ENCODE data around the gene CSH2. TPM values are rescaled to one million over a fixed set of nuclear protein-coding genes. Genes with fewer than 3 reads are reported as not detected.
"Not testable (repeated sequence)": the region's sequence is repeated elsewhere in the genome, so short reads cannot be mapped to it uniquely, and the experiment has no call there.

CSH2 gene
- total RNA-seq, 1 donor from 2014 or later = not detected

DNA sequence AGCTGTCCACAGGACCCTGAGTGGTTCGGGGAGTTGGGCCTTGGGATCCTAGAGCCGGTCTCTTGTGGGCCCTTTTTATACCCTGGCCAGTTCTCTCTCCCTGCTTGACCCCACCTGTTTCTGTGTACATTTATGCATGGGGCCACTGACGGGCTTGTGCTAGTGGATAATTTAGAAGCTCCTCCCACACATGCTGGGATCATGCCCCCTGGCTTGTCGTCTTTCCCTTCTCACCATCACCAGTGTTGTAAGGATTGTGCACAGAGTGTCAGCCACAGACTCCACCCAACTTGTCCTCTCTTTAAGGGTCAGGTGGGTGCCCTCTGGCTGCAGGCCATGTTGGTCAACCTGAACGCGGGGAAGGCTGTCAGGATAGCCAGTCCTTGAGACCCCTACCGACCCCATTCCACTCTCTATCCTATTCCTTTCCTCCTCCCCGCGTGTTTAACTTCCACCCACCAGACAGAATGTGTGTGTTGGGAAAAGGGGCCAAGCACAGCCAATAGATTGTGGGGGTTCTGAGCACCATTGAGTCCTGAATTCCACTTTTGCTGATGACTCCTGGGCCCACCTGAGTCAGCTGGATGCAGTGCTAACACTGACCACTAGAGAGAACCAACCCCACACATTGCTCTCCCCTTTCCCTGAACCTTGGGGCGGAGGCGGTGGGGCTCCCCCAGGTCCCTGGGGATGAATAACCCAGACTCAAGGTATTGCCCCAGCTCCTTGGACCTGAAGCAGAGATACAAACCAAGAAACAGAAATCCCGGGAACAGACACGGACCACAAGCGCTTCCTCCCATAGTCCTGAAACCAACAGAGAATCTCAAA, 23.3 kb upstream of the CSH2 start, which contains the start of gene CSH1:
Gene CSH1, minus strand, starts transcription at position 51 of the 831 bp plus-strand sequence. CDS start 63 bp downstream, outside the sequence.
- not testable (repeated sequence) for DNase-seq (ENCODE audit: low read depth in 2 of 2)

GRCh38 chr17:63894821-63895220, 21.3 kb upstream of the CSH2 start:
- DNase-seq (ENCODE audit: low read depth in 2 of 2) = not testable (repeated sequence)

DNA sequence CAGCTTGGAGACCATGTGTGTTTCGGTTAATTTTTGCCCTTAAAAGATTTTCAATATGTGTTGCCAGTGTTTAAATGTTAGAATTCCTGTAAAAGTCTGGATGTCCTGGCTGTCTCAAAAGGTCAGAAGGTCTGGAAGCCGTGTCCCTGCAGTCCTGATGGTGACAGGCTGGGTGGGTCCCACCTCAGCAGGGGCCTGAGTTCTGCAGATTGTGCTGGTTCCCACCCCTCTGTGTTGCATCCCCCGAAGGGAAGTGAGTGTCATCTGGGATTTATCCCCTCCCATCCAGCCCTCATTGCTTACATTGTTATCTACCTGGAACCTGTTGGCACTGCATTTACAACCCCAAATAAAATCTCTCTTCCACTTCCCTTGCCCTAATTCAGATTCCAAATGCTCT, 20.5 kb upstream of the CSH2 start:
- DNase-seq (ENCODE audit: low read depth in 2 of 2) = not testable (repeated sequence)

GRCh38 chr17:63892316-63893037, 19.0 kb upstream of the CSH2 start:
- DNase-seq (ENCODE audit: low read depth in 2 of 2) = peak in 1 of 2 donors; percentile 25

- peak; percentile 38 for DNase-seq (ENCODE audit: low read depth in 2 of 2)
Observed at GRCh38 chr17:63889026-63889848, 15.8 kb upstream of the CSH2 start.

GRCh38 chr17:63885119-63885518, 11.6 kb upstream of the CSH2 start:
- DNase-seq (ENCODE audit: low read depth in 2 of 2) = not testable (repeated sequence)

- DNase-seq (ENCODE audit: low read depth in 2 of 2) = not testable (repeated sequence)
Observed at GRCh38 chr17:63882626-63883126, 9.2 kb upstream of the CSH2 start.

- DNase-seq (ENCODE audit: low read depth in 2 of 2) = peak; percentile 41 to 60
Observed at GRCh38 chr17:63881935-63882601, 8.6 kb upstream of the CSH2 start, which contains the start of gene GH2. GH2 (minus strand) TSS chr17:63881944; CDS start chr17:63881801, 143 bp downstream.

DNA sequence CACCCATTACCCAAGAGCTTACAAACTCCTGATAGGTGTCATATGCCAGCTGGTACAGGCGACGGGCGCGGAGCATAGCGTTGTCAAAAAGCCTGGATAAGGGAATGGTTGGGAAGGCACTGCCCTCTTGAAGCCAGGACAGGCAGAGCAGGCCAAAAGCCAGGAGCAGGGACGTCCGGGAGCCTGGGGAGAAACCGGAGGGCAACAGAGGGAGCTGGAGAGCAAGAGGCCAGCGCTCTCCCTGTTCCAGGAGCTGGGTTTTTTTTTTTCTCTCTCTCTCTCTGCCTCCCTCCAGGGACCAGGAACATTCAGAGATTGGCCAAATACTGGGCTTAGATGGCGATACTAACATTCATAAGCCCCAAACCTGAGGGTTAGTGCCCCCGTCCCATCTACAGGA, 7.9 kb upstream of the CSH2 start:
- not testable (repeated sequence) for DNase-seq (ENCODE audit: low read depth in 2 of 2)

DNA sequence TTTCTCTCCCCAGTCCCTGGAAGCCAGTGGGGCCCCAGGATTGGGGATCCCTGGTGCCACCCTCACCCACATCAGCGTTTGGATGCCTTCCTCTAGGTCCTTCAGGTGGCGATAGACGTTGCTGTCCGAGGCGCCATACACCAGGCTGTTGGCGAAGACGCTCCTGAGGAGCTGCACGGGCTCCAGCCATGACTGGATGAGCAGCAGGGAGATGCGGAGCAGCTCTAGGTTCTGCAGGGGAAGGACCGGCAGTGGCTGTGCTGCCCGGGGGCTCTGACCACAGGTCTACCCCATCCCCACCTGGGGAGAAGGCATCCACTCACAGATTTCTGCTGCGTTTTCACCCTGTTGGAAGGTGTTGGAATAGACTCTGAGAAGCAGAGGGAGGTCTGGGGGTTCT, 7.2 kb upstream of the CSH2 start:
- no peak for DNase-seq (ENCODE audit: low read depth in 2 of 2)

GRCh38 chr17:63878413-63878812, 4.9 kb upstream of the CSH2 start:
- DNase-seq (ENCODE audit: low read depth in 2 of 2) = not testable (repeated sequence)

DNA sequence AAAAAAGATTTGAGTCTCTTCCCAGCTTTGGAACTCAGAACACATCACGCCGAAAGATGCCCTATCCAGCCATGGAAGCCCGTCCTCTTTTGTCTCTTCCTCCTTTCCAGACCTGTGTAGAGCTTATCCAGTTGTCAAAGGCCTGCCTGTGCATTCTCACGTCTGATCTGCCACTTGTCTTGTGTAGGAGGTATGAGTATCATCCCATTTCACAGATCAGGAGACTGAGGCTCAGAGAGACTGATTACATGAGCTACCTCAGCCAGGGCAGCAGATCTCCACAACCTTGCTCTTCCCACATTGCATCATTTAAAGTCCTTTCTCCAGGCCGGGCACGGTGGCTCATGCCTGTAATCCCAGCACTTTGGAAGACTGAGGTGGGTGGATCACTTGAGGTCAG, 1.2 kb upstream of the CSH2 start:
- DNase-seq (ENCODE audit: low read depth in 2 of 2) = not testable (repeated sequence)

GRCh38 chr17:63874061-63874626, 667 bp upstream of the CSH2 start:
- not testable (repeated sequence) for DNase-seq (ENCODE audit: low read depth in 2 of 2)

GRCh38 chr17:63871646-63872365, 1.7 kb downstream of the CSH2 start:
- not testable (repeated sequence) for DNase-seq (ENCODE audit: low read depth in 2 of 2)

- DNase-seq (ENCODE audit: low read depth in 2 of 2) = not testable (repeated sequence)
Observed at GRCh38 chr17:63870292-63870665, 3.2 kb downstream of the CSH2 start.

DNA sequence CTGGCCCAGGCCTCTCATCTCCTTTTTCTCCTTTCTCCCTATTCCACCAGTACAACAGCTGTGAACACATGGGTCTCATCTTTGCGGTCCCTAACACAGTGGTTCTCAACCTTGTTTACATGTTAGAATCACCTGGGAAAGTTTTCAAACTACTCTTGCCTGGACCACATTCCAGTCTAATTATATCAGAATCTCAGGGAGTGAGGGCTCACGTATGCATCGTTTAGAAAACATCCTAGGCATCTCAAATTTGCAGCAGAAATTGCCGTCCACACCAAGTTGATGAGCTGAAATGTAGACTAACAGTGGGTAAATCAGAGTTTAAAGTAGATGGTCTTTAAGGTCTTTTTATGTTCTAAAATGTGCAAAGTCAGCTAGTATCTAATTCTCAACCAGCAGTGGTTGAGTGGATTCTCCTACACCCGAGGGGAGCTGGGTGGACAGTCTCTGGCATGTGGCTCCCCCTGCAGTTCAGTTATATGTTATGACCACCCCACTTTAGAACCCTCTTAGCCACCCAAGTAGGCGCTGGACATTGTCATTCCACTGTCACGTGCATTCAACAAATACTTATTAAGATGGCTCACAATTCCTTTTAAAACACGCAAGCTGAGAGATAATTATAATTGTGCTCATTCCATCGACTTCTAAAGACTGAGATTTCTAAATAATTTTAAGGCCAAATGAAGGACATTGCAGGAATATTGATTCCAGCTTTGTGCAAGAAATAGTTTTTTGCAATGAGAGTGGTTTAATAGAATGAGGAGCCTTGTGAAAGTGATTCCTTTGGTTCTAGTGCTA, 3.8 kb downstream of the CSH2 start:
- DNase-seq (ENCODE audit: low read depth in 2 of 2) = not testable (repeated sequence)

DNA sequence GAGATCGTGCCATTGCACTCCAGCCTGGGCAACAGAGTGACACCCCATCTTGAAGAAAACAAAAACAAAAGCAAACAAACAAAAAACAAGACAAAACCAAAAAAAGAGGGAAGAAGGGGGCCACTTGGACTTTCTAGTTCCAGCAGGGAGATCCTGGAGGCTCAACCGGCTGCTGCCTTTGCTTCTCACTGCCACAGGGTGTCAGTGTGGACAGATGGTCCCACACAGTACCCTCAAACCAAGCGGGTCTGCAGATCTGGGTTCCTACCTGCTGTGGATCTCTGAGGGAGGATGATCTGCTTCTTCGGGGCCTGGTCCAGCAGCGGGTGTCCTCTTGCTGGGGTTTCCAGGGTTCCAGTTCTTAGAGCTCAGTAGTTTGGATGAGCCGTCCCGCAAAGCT, 6.9 kb downstream of the CSH2 start:
- DNase-seq (ENCODE audit: low read depth in 2 of 2) = not testable (repeated sequence)

- no peak for DNase-seq (ENCODE audit: low read depth in 2 of 2)
Observed at GRCh38 chr17:63859257-63859656, 14.2 kb downstream of the CSH2 start.

DNA sequence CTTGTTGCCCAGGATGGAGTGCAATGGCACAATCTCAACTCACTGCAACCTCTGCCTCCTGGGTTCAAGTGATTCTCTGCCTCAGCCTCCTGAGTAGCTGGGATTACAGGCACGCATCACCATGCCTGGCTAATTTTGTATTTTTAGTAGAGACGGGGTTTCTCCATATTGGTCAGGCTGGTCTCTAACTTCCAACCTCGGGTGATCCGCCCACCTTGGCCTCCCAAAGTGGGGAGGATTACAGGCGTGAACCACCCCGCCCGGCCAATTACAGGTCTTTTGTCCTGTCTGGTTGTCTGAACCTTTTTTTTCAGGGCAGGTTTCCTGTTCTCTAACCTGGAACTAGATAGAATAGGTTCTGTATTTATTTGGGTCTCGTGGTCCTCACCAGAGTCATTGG, 17.1 kb downstream of the CSH2 start:
- DNase-seq (ENCODE audit: low read depth in 2 of 2) = not testable (repeated sequence)
